Measurements from ENCODE around the gene CDC6. TPM values are rescaled to one million over a fixed set of nuclear protein-coding genes. Genes with fewer than 3 reads are reported as not detected.

The CDC6 gene
- total RNA-seq, 4 donors from 2014 or later, result 2.5 to 21.5 (median 3.4) TPM

GRCh38 chr17:40307740-40308239 lies 20.1 kb downstream of the CDC6 start:
- no peak overlapping the region for H3K4me3 ChIP-seq
- peak overlapping the region in 3 of 4 donors; percentile 54 to 72 (median 68) for H3K27ac ChIP-seq
- H3K36me3 ChIP-seq, result no peaks in the 10 kb centered on the region
- H3K27me3 ChIP-seq, result no peaks in the 10 kb centered on the region
- peak in 1 of 3 donors; percentile 50 for DNase-seq
- peaks cover 10 to 78% (median 25%) of the 10 kb centered on the region in 4 donors for H3K4me1 ChIP-seq
- no peaks in the 10 kb centered on the region for H3K9me3 ChIP-seq
- TF ChIP-seq POLR2A (IDR thresholded peaks at IDR 0.05), result no peak
- TF ChIP-seq CTCF (IDR thresholded peaks at IDR 0.05), result no peak

GRCh38 chr17:40309031-40309948 lies 21.6 kb downstream of the CDC6 start, which contains the start of gene RARA:
Gene RARA, plus strand, starts transcription at chr17:40309180. Its CDS starts 22,039 bp downstream, at chr17:40331219.
- peak within 1 kb of the TSS; percentile 27 to 76 (median 63) for H3K27ac ChIP-seq
- TF ChIP-seq CTCF (IDR thresholded peaks at IDR 0.05) (no peak), POLR2A (IDR thresholded peaks at IDR 0.05) (no peak)
- peaks cover 10 to 76% (median 25%) of the 10 kb centered on the region in 4 donors for H3K4me1 ChIP-seq
- no peaks in the 10 kb centered on the region for H3K36me3 ChIP-seq
- no peaks in the 10 kb centered on the region for H3K27me3 ChIP-seq
- H3K9me3 ChIP-seq, result no peaks in the 10 kb centered on the region
- DNase-seq, result peak in 1 of 3 donors; percentile 82
- H3K4me3 ChIP-seq, result peak within 1 kb of the TSS; percentile 25 to 70 (median 44)

- no peaks in the 10 kb centered on the region for H3K27me3 ChIP-seq
- no peaks in the 10 kb centered on the region for H3K9me3 ChIP-seq
- TF ChIP-seq CTCF (IDR thresholded peaks at IDR 0.05), result no peak
- TF ChIP-seq POLR2A (IDR thresholded peaks at IDR 0.05), result no peak
- peak overlapping the region in 2 of 4 donors; percentile 50 to 70 for H3K4me3 ChIP-seq
- DNase-seq, result peak in 1 of 3 donors; percentile 41
- peak overlapping the region in 3 of 4 donors; percentile 19 to 76 (median 32) for H3K27ac ChIP-seq
- H3K4me1 ChIP-seq, result peaks cover 10 to 80% (median 25%) of the 10 kb centered on the region in 4 donors
- no peaks in the 10 kb centered on the region for H3K36me3 ChIP-seq
These were observed 22.4 kb downstream of the CDC6 start for GRCh38 chr17:40309949-40310510.

- Histone ChIP-seq H3K27ac (peak overlapping the region in 3 of 4 donors; percentile 25 to 37 (median 31)), H3K27me3 (no peaks in the 10 kb centered on the region), H3K36me3 (no peaks in the 10 kb centered on the region), H3K4me3 (no peak overlapping the region), H3K4me1 (peaks cover 10 to 89% (median 25%) of the 10 kb centered on the region in 4 donors), H3K9me3 (no peaks in the 10 kb centered on the region)
- DNase-seq, result peak in 1 of 3 donors; percentile 36
- TF ChIP-seq CTCF (IDR thresholded peaks at IDR 0.05) (no peak), POLR2A (IDR thresholded peaks at IDR 0.05) (no peak)
These were observed 23.3 kb downstream of the CDC6 start for GRCh38 chr17:40310882-40311391.

GRCh38 chr17:40311575-40311974 lies 23.9 kb downstream of the CDC6 start:
- Histone ChIP-seq H3K27me3 (no peaks in the 10 kb centered on the region), H3K36me3 (no peaks in the 10 kb centered on the region), H3K9me3 (no peaks in the 10 kb centered on the region), H3K4me1 (peaks cover 10 to 89% (median 25%) of the 10 kb centered on the region in 4 donors), H3K27ac (peak overlapping the region in 3 of 4 donors; percentile 25 to 37 (median 31)), H3K4me3 (no peak overlapping the region)
- TF ChIP-seq CTCF (IDR thresholded peaks at IDR 0.05), result no peak
- TF ChIP-seq POLR2A (IDR thresholded peaks at IDR 0.05), result no peak
- peak in 2 of 3 donors; percentile 51 to 56 for DNase-seq

Measured in Peyer's patch (tissue), 4 donors.